Measurements from ENCODE around the gene VAV2. TPM values are rescaled to one million over a fixed set of nuclear protein-coding genes. Genes with fewer than 3 reads are reported as not detected.

VAV2 gene
- total and polyA plus RNA-seq, 4 donors: 4.9 to 26.4 (median 17.0) TPM

DNA sequence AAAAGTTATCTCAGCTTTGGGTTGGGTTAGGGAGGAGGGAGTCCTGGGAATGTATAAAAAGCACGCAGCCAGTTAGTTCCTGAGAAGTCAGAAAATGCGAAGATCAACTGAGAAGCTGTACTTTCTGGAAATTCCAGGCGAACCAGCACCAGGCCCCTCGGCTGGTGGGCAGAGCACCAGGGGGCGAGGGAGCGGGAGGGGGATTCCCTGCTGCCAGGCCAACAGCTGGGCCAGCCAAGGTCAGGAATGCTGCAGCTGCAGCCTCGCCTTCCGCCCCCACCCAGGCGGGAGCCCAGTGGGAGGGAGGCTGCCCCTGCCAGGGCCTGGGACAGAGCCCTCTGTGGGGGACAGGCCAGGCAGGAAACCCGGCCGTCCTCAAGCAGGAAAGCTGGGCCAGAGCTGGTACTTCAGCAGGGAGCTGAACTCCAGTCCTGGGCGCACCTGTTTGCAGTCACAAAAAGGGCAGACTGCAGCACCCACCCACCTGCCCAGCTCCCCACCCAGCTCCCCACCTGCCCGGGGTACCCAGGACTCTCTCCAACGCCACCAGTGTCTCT is 35.5 kb downstream of the VAV2 start:
- WGBS: 67% methylated on average over 14 of the region's 14 CpGs
- Histone ChIP-seq H3K4me1 (ENCODE audit: control insufficient read depth in 4 of 4, insufficient read depth in 4 of 4, low read length in 3 of 4) (peaks cover 8 to 43% (median 18%) of the 10 kb centered on the region in 4 donors), H3K36me3 (ENCODE audit: control insufficient read depth in 4 of 4, insufficient read depth in 3 of 4, low read depth in 1 of 4, low read length in 3 of 4) (no peaks in the 10 kb centered on the region), H3K4me3 (ENCODE audit: low read depth in 1 of 3, low read length in 3 of 3) (no peak overlapping the region), H3K9ac (ENCODE audit: low read depth in 1 of 2, low read length in 2 of 2) (no peak overlapping the region), H3K9me3 (ENCODE audit: control insufficient read depth in 4 of 4, low read length in 3 of 4) (no peaks in the 10 kb centered on the region), H3K27me3 (ENCODE audit: control insufficient read depth in 4 of 4, insufficient read depth in 4 of 4, low read length in 3 of 4) (no peaks in the 10 kb centered on the region), H3K27ac (ENCODE audit: low read depth in 1 of 2, low read length in 2 of 2) (peak overlapping the region; percentile 36 to 47)
- no peak for DNase-seq (ENCODE audit: low spot score)
- TF ChIP-seq HNF4A (conservative IDR thresholded peaks at IDR 0.05) (no peak), RAD21 (IDR thresholded peaks at IDR 0.05) (peak in 1 of 2 donors; percentile 9)

DNA sequence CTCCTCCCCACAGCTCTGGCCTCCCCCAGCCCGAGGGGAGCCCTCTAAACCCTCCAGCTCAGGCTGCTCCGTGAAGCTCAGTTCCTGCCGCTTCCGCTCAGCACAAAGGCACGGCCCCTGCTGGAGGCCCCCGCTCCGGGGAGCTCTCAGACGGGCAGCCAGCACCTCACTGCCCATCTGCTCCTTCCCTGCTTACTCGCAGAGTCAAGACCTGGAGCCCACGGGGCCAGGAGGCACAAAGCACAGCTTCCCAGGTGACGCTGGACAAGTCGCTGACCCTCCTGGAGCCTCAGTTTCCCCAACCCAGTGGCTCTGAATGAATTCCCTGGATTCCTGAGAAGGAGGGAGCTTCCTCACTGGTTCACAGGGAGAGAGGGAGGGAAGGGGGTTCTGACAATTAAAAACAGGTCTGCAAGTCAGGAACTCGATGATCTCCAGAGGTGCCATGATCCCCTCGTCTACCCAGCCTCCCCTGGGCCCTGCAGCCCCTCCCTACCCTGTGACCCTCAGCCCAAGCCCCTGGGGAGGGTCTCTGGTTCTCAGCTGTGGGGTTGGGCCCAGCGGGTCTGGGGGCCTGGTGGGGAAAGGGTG is 36.2 kb downstream of the VAV2 start:
- Histone ChIP-seq H3K4me3 (ENCODE audit: low read depth in 1 of 3, low read length in 3 of 3) (no peak overlapping the region), H3K4me1 (ENCODE audit: control insufficient read depth in 4 of 4, insufficient read depth in 4 of 4, low read length in 3 of 4) (peaks cover 5 to 42% (median 15%) of the 10 kb centered on the region in 4 donors), H3K27ac (ENCODE audit: low read depth in 1 of 2, low read length in 2 of 2) (peak overlapping the region in 1 of 2 donors; percentile 26), H3K36me3 (ENCODE audit: control insufficient read depth in 4 of 4, insufficient read depth in 3 of 4, low read depth in 1 of 4, low read length in 3 of 4) (no peaks in the 10 kb centered on the region), H3K9ac (ENCODE audit: low read depth in 1 of 2, low read length in 2 of 2) (no peak overlapping the region), H3K9me3 (ENCODE audit: control insufficient read depth in 4 of 4, low read length in 3 of 4) (no peaks in the 10 kb centered on the region), H3K27me3 (ENCODE audit: control insufficient read depth in 4 of 4, insufficient read depth in 4 of 4, low read length in 3 of 4) (no peaks in the 10 kb centered on the region)
- no peak for DNase-seq (ENCODE audit: low spot score)
- no peak for TF ChIP-seq RAD21 (IDR thresholded peaks at IDR 0.05)
- TF ChIP-seq, protein P1, sequence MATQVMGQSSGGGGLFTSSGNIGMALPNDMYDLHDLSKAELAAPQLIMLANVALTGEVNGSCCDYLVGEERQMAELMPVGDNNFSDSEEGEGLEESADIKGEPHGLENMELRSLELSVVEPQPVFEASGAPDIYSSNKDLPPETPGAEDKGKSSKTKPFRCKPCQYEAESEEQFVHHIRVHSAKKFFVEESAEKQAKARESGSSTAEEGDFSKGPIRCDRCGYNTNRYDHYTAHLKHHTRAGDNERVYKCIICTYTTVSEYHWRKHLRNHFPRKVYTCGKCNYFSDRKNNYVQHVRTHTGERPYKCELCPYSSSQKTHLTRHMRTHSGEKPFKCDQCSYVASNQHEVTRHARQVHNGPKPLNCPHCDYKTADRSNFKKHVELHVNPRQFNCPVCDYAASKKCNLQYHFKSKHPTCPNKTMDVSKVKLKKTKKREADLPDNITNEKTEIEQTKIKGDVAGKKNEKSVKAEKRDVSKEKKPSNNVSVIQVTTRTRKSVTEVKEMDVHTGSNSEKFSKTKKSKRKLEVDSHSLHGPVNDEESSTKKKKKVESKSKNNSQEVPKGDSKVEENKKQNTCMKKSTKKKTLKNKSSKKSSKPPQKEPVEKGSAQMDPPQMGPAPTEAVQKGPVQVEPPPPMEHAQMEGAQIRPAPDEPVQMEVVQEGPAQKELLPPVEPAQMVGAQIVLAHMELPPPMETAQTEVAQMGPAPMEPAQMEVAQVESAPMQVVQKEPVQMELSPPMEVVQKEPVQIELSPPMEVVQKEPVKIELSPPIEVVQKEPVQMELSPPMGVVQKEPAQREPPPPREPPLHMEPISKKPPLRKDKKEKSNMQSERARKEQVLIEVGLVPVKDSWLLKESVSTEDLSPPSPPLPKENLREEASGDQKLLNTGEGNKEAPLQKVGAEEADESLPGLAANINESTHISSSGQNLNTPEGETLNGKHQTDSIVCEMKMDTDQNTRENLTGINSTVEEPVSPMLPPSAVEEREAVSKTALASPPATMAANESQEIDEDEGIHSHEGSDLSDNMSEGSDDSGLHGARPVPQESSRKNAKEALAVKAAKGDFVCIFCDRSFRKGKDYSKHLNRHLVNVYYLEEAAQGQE (IDR thresholded peaks at IDR 0.05): no peak
- no peak for TF ChIP-seq NR2F2 (IDR thresholded peaks at IDR 0.05)
- TF ChIP-seq RXRA (IDR thresholded peaks at IDR 0.05): no peak
- no peak for TF ChIP-seq JUND (IDR thresholded peaks at IDR 0.05)
- no peak for TF ChIP-seq HNF4G (IDR thresholded peaks at IDR 0.05)
- no peak for TF ChIP-seq GABPA (IDR thresholded peaks at IDR 0.05 in 1 of 2, conservative IDR thresholded peaks at IDR 0.05 in 1 of 2)
- no peak for TF ChIP-seq ZBTB33 (IDR thresholded peaks at IDR 0.05)
- no peak for TF ChIP-seq SP1 (IDR thresholded peaks at IDR 0.05)
- TF ChIP-seq EGR1 (IDR thresholded peaks at IDR 0.05; ENCODE audit: low read depth in 2 of 2): no peak
- TF ChIP-seq TAF1 (conservative IDR thresholded peaks at IDR 0.05): no peak
- WGBS: 59% methylated on average over 15 of the region's 15 CpGs
